ENCODE data around the gene ANO8. TPM values are rescaled to one million over a fixed set of nuclear protein-coding genes. Genes with fewer than 3 reads are reported as not detected.

The ANO8 gene
- total and polyA plus RNA-seq, 7 donors: 1.5 to 14.3 (median 11.9) TPM

DNA sequence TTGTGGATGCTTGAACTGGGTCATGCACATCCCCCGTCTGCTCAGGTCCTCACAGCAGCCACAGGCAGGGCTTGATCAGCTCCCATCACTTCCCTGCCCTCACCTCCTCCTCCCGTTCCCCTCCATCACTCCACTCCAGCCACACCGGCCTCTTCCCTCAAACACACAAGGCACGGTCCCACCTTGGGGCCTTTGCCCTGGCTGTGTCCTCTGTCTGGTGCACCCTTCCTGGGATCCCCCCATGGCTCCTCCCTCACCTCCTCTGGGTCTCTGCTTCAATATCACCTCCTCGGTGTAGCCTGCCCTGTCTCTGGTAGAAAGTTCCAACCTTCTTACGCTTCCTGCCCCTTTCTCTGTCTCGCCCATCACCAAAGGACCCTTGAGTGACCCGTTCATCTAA is 18.7 kb upstream of the ANO8 start:
- H3K27me3 ChIP-seq (ENCODE audit: insufficient read depth in 3 of 3, low read length in 2 of 3): no peaks in the 10 kb centered on the region
- DNase-seq: no peak
- TF ChIP-seq, protein P1, sequence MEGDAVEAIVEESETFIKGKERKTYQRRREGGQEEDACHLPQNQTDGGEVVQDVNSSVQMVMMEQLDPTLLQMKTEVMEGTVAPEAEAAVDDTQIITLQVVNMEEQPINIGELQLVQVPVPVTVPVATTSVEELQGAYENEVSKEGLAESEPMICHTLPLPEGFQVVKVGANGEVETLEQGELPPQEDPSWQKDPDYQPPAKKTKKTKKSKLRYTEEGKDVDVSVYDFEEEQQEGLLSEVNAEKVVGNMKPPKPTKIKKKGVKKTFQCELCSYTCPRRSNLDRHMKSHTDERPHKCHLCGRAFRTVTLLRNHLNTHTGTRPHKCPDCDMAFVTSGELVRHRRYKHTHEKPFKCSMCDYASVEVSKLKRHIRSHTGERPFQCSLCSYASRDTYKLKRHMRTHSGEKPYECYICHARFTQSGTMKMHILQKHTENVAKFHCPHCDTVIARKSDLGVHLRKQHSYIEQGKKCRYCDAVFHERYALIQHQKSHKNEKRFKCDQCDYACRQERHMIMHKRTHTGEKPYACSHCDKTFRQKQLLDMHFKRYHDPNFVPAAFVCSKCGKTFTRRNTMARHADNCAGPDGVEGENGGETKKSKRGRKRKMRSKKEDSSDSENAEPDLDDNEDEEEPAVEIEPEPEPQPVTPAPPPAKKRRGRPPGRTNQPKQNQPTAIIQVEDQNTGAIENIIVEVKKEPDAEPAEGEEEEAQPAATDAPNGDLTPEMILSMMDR (IDR thresholded peaks at IDR 0.05): no peak
- WGBS, 3 donors: 72 to 79% (median 75%) methylated on average over 8 of the region's 8 CpGs
- no peaks in the 10 kb centered on the region for H3K9me3 ChIP-seq
- H3K36me3 ChIP-seq (ENCODE audit: insufficient read depth in 1 of 2, low read depth in 1 of 2): no peaks in the 10 kb centered on the region
- intact Hi-C loops (cut with DNase I): no loop called here
- H3K4me1 ChIP-seq: peaks cover 4% of the 10 kb centered on the region
- ATAC-seq: no peak
- H3K4me3 ChIP-seq: no peak overlapping the region
- no peak overlapping the region for H3K27ac ChIP-seq

DNA sequence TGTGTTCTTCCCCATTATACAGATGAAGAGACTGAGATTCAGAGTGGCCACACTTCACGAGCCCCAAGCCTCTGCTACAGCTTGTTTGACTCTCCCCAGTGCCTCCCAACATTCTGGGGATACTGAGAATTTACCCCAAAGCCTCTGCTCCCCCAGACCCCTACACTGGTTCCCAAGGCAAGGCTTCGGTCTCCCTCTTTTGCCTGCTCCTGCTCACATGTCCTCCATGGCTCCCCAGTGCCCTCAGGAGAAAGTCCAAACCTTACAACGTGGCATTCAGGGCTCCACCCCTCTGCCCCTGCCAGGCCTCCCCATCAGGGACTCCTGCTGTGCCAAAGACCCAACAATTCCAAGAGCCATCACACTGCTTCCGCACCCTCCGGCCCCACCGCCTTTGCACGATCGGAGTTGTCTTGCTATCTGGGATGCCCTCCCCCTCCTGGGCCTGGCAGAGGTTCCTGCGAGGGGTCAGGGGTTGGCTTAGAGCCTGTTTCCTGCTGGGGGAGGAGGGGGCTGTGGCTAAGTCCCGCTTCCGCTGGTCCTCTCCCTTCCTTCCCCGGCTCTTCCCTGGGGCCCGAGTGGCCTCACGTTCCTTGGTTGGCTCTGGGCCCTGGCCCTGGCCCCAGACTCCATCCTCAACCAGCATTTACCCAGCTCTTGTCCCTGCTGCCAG is 18.1 kb upstream of the ANO8 start:
- Histone ChIP-seq H3K4me1 (peaks cover 11% of the 10 kb centered on the region), H3K27me3 (ENCODE audit: insufficient read depth in 3 of 3, low read length in 2 of 3) (no peaks in the 10 kb centered on the region), H3K4me3 (no peak overlapping the region), H3K9me3 (no peaks in the 10 kb centered on the region), H3K36me3 (ENCODE audit: insufficient read depth in 1 of 2, low read depth in 1 of 2) (no peaks in the 10 kb centered on the region), H3K27ac (no peak overlapping the region)
- TF ChIP-seq, protein P1 (IDR thresholded peaks at IDR 0.05): no peak
- intact Hi-C loops (cut with DNase I): no loop called here
- no peak for ATAC-seq
- WGBS, 3 donors: 27 to 37% (median 30%) methylated on average over 11 to 14 of the region's 14 CpGs
- DNase-seq: no peak

DNA sequence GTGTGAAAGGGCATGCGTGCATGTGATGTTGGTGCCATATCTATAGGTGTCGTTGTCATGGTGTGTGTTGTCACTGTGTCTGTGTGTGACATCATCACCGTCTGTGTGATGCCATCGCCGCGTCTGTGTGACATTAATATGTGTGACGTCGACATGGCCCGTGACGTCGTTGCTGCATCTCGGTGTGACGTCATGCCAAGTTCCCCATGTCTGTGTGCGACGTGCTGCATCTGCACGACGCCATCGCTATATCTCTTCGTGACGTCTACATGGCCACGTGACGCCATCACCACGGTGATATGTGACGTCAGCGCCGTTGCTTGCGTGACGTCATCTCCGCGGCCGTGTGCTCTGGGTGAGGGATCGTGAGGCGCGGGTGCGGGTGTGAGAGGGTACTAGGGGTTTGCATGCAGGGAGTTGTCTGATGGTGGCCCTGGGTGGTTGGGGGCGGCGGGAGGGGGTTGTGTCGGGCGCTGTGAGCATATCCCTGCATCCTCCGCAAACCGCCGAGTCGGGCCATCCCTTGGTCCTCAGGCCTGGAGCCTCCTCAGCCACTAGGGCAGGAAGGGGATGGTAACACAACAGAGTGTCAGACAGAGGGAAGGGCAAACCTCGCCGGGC is 17.3 kb upstream of the ANO8 start:
- Histone ChIP-seq H3K9me3 (no peaks in the 10 kb centered on the region), H3K27me3 (ENCODE audit: insufficient read depth in 3 of 3, low read length in 2 of 3) (no peaks in the 10 kb centered on the region), H3K27ac (no peak overlapping the region), H3K4me3 (no peak overlapping the region), H3K4me1 (peaks cover 19% of the 10 kb centered on the region), H3K36me3 (ENCODE audit: insufficient read depth in 1 of 2, low read depth in 1 of 2) (no peaks in the 10 kb centered on the region)
- TF ChIP-seq, protein P1 (IDR thresholded peaks at IDR 0.05): no peak
- intact Hi-C loops (cut with DNase I): no loop called here
- DNase-seq: no peak
- no peak for ATAC-seq
- WGBS, 3 donors: 87 to 89% (median 88%) methylated on average over 45 of the region's 45 CpGs

DNA sequence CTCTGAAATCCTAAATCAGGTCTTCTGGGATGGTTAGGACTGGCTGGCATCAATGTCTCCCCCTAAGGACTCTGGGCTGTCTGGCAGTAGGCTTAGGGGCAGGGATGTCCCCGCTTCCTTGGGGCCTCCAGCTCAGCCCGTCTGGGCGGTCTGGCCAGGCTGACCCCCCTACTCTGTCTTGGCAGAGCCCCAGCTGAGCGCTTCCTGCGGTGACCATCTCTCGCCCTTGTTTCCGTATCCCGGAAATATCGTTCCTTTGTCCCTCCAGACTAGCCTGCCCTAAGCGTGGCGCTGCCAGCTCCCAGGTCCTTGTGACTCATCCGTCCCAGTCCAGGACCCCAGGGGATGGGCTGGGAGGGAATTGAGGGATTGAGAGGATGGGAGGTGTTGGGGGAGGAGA is 14.0 kb upstream of the ANO8 start:
- H3K4me3 ChIP-seq: no peak overlapping the region
- H3K36me3 ChIP-seq (ENCODE audit: insufficient read depth in 1 of 2, low read depth in 1 of 2): peaks cover 0 to 3% of the 10 kb centered on the region in 2 donors
- peak; percentile 77 to 85 for DNase-seq

More for the DNA sequence above, 14.0 kb upstream of the ANO8 start:
- 6 to 12% (median 9%) methylated on average over 12 of the region's 12 CpGs for WGBS, 3 donors
- H3K4me1 ChIP-seq: peaks cover 26% of the 10 kb centered on the region
- TF ChIP-seq, protein P1 (IDR thresholded peaks at IDR 0.05): no peak
- intact Hi-C loops (cut with DNase I): loop anchor here (5.0 kb wide), 1 partner anchor 119 kb away; no protein-coding TSS in a partner anchor
- H3K27me3 ChIP-seq (ENCODE audit: insufficient read depth in 3 of 3, low read length in 2 of 3): no peaks in the 10 kb centered on the region
- H3K27ac ChIP-seq: peak overlapping the region; percentile 65
- H3K9me3 ChIP-seq: no peaks in the 10 kb centered on the region
- peak; percentile 29 to 64 (median 46) for ATAC-seq

All from psoas muscle (tissue), 8 donors.